HL-60 (cell line): Measurements from ENCODE around the gene PTPRB.

Source experiments
- CTCF ChIP-seq: IDR thresholded peaks from one replicate; pipeline ENCODE4 v1.5.1; 2011; ENCODE audit warnings: low read length, control low read depth, inconsistent platforms; ENCODE audit not compliant: insufficient read depth
- GABPA ChIP-seq: IDR thresholded peaks from 2 replicates; pipeline ENCODE4 v1.6.1; 2012; ENCODE audit warnings: low read depth
- REST ChIP-seq: IDR thresholded peaks from 2 replicates; pipeline ENCODE4 v1.6.1; 2012; ENCODE audit warnings: low read depth; ENCODE audit not compliant: insufficient replicate concordance
- SPI1 ChIP-seq: IDR thresholded peaks from 2 replicates; pipeline ENCODE4 v1.6.1; 2012; ENCODE audit warnings: low read depth, mild to moderate bottlenecking, borderline replicate concordance

DNA sequence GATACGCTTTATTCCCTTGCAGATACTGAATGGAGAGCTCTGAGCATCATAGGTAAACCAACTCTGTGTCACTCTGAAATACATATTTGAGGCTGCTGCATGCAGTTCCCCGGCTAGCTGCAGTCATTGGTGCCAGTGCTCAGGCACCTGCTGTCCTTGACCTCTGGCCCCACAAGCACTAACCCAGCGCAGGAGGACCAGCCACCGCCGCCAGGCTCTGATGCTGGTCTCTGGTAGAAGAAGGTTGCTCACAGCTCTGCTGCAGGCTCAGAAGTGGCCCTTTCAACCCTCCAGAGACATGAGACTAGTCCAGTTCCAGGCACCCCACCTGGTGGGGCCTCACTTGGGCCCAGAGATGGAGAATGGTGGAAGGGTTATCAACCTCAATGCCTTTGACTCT, 34.5 kb upstream of the PTPRB start:
- no peak for TF ChIP-seq CTCF
- TF ChIP-seq GABPA, result no peak
- TF ChIP-seq SPI1, result no peak
- TF ChIP-seq REST, result no peak
